ENCODE data around the gene SIRT7. TPM values are rescaled to one million over a fixed set of nuclear protein-coding genes. Genes with fewer than 3 reads are reported as not detected.
A peak's percentile ranks its signal among the peaks of the same experiment; 100 is the strongest.

SIRT7 gene
- total RNA-seq, 1 experiment from 2014 or later = 24.2 TPM

DNA sequence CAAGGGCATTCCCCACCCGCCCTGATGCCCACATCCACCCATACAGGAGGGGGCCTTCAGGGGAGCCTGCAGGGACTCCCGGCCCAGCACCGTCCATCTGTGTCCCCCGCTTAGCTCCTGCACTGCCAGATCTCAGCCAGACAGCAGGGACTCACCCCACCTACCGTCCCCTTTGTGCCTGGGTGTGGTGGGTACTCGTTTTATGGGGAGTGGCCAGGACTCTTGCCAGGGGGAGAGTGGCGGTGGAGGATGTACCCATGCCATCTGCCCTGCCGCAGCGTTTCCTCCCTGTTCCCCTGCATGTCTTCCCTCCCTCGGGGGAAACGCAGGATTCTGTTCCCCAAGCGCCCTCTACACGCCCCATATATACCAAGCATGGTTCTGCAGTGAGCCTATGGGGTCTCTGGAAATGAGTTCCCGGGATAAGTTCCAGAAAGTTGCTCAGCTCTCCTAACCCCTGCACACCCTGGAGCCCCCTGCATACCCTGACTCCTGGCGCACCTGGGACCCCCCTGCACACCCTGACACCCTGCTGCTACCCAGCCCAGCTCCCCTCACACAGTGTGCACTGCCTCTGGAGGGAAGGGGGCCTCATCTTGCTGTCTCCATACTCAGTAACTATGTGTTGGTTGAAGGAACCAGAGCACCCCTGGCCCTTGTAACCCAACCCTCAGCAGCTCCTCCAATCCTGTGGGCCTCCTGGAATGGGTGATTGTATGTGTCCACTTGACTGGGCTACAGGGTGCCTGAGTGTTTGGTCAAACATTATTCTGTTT lies 13.8 kb upstream of the SIRT7 start:
- POLR2A ChIA-PET = interaction anchor here (0.7 to 0.8 kb wide), 2 partner anchors 8 kb away, joined by 3 to 4 read pairs; no protein-coding TSS in a partner anchor

More for the DNA sequence above, 13.8 kb upstream of the SIRT7 start:
- Mint-ChIP-seq H3K4me3 (no peak overlapping the region), H3K36me3 (peaks cover 10% of the 10 kb centered on the region; the same call in 1 of the 2 replicates), H3K4me1 (peaks cover 10% of the 10 kb centered on the region; the same call in 1 of the 2 replicates), H3K27me3 (ENCODE audit: low read depth) (peaks cover 3% of the 10 kb centered on the region; the same call in 1 of the 2 replicates), H3K27ac (no peak overlapping the region), H3K9me3 (no peaks in the 10 kb centered on the region)
- DNase-seq (ENCODE audit: low spot score) = no peak
- CTCF ChIA-PET = interaction anchor here (1.9 kb wide), 1 partner anchor 89 kb away, joined by 7 read pairs; no protein-coding TSS in a partner anchor
- ATAC-seq = no peak
- TF ChIP-seq, protein P1, sequence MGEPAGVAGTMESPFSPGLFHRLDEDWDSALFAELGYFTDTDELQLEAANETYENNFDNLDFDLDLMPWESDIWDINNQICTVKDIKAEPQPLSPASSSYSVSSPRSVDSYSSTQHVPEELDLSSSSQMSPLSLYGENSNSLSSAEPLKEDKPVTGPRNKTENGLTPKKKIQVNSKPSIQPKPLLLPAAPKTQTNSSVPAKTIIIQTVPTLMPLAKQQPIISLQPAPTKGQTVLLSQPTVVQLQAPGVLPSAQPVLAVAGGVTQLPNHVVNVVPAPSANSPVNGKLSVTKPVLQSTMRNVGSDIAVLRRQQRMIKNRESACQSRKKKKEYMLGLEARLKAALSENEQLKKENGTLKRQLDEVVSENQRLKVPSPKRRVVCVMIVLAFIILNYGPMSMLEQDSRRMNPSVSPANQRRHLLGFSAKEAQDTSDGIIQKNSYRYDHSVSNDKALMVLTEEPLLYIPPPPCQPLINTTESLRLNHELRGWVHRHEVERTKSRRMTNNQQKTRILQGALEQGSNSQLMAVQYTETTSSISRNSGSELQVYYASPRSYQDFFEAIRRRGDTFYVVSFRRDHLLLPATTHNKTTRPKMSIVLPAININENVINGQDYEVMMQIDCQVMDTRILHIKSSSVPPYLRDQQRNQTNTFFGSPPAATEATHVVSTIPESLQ (CRISPR knock-in tag; IDR thresholded peaks at IDR 0.05) = no peak
- TF ChIP-seq ZNF263 (CRISPR knock-in tag; IDR thresholded peaks at IDR 0.05; ENCODE audit: low read depth) = no peak
- no peak for TF ChIP-seq MYBL2 (CRISPR knock-in tag; IDR thresholded peaks at IDR 0.05)
- TF ChIP-seq, protein P2, sequence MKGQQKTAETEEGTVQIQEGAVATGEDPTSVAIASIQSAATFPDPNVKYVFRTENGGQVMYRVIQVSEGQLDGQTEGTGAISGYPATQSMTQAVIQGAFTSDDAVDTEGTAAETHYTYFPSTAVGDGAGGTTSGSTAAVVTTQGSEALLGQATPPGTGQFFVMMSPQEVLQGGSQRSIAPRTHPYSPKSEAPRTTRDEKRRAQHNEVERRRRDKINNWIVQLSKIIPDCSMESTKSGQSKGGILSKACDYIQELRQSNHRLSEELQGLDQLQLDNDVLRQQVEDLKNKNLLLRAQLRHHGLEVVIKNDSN (CRISPR knock-in tag; IDR thresholded peaks at IDR 0.05) = no peak
- no peak for TF ChIP-seq PREB (CRISPR knock-in tag; IDR thresholded peaks at IDR 0.05; ENCODE audit: borderline replicate concordance)
- TF ChIP-seq ATF3 (CRISPR knock-in tag; conservative IDR thresholded peaks at IDR 0.05) = no peak
- TF ChIP-seq ZSCAN18 (CRISPR knock-in tag; IDR thresholded peaks at IDR 0.05) = no peak
- TF ChIP-seq EMX1 (CRISPR knock-in tag; IDR thresholded peaks at IDR 0.05) = 0 out of 2 replicates have a peak, but pooled peaks have one; percentile 46
- no peak for TF ChIP-seq GABPB1 (CRISPR knock-in tag; IDR thresholded peaks at IDR 0.05)
- TF ChIP-seq JAZF1 (CRISPR knock-in tag; IDR thresholded peaks at IDR 0.05) = no peak
- TF ChIP-seq FOXK1 (CRISPR knock-in tag; IDR thresholded peaks at IDR 0.05) = no peak
- TF ChIP-seq, protein P3, sequence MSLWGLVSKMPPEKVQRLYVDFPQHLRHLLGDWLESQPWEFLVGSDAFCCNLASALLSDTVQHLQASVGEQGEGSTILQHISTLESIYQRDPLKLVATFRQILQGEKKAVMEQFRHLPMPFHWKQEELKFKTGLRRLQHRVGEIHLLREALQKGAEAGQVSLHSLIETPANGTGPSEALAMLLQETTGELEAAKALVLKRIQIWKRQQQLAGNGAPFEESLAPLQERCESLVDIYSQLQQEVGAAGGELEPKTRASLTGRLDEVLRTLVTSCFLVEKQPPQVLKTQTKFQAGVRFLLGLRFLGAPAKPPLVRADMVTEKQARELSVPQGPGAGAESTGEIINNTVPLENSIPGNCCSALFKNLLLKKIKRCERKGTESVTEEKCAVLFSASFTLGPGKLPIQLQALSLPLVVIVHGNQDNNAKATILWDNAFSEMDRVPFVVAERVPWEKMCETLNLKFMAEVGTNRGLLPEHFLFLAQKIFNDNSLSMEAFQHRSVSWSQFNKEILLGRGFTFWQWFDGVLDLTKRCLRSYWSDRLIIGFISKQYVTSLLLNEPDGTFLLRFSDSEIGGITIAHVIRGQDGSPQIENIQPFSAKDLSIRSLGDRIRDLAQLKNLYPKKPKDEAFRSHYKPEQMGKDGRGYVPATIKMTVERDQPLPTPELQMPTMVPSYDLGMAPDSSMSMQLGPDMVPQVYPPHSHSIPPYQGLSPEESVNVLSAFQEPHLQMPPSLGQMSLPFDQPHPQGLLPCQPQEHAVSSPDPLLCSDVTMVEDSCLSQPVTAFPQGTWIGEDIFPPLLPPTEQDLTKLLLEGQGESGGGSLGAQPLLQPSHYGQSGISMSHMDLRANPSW (CRISPR knock-in tag; conservative IDR thresholded peaks at IDR 0.05; ENCODE audit: low read depth) = no peak
- no peak for TF ChIP-seq ZNF138 (CRISPR knock-in tag; conservative IDR thresholded peaks at IDR 0.05)
- no peak for TF ChIP-seq ATF2 (CRISPR knock-in tag; IDR thresholded peaks at IDR 0.05; ENCODE audit: borderline replicate concordance, low read depth)
- TF ChIP-seq ZMAT4 (CRISPR knock-in tag; IDR thresholded peaks at IDR 0.05) = 0 out of 2 replicates have a peak, but pooled peaks have one; percentile 47
